Caco-2 (cell line): ENCODE measurements around the gene HBG1. TPM values are rescaled to one million over a fixed set of nuclear protein-coding genes. Genes with fewer than 3 reads are reported as not detected.

Experiments used
- BruUV-seq: library from RNA; stranded (reverse); fragments of 400-500 nt; replicated peaks from 2 replicates; lab custom pipeline; 2021; lab: Mats Ljungman, UMichigan
- CTCF ChIA-PET: fragments of 300-600 bp; sonication (Branson Sonifier 250); formaldehyde crosslinking; loops from one replicate; lab custom pipeline; 2022; ENCODE audit warnings: antibody characterized with exemption; lab: Charles Lee
- POLR2A ChIA-PET: fragments of 300-600 bp; sonication (Branson Sonifier 250); formaldehyde crosslinking; loops from one replicate; lab custom pipeline; 2022; ENCODE audit warnings: antibody characterized with exemption; lab: Charles Lee
- DNase-seq, 2 experiments: peaks; one replicate each; pipeline versions ENCODE4 v3.0.0 to v3.0.0-alpha.2; 2020 to 2022
- H3K27me3 ChIP-seq: replicated peaks from 2 replicates; pipeline ENCODE4 v1.6.0; 2011; ENCODE audit warnings: low read length; ENCODE audit not compliant: control insufficient read depth, insufficient read depth
- H3K36me3 ChIP-seq: 2 replicates; pipeline ENCODE4 v1.5.1; 2011; ENCODE audit warnings: low read length; ENCODE audit not compliant: control insufficient read depth, insufficient read depth
- H3K4me1 ChIP-seq: fragments of 250-450 bp; sonication (Bioruptor Pico); 2 replicates; pipeline ENCODE4 v1.5.1; 2020; ENCODE audit warnings: mild to moderate bottlenecking
- H3K4me3 ChIP-seq: 2 replicates; pipeline ENCODE4 v1.5.1; 2011; ENCODE audit warnings: low read depth, mild to moderate bottlenecking, control low read depth, low read length
- H3K9me3 ChIP-seq: fragments of 250-450 bp; sonication (Bioruptor Pico); 2 replicates; pipeline ENCODE4 v1.5.1; 2020; ENCODE audit warnings: mild to moderate bottlenecking, moderate library complexity
- H3K27ac Mint-ChIP-seq: one replicate; pipeline ENCODE4 v1.8.0; 2022; ENCODE audit warnings: mixed read lengths; ENCODE audit not compliant: unreplicated experiment
- H3K27me3 Mint-ChIP-seq: one replicate; pipeline ENCODE4 v1.8.0; 2022; ENCODE audit warnings: mixed read lengths; ENCODE audit not compliant: insufficient read depth, unreplicated experiment
- H3K36me3 Mint-ChIP-seq: one replicate; pipeline ENCODE4 v1.8.0; 2022; ENCODE audit warnings: mild to moderate bottlenecking, mixed read lengths; ENCODE audit not compliant: insufficient read depth, unreplicated experiment
- H3K4me1 Mint-ChIP-seq: one replicate; pipeline ENCODE4 v1.8.0; 2022; ENCODE audit warnings: low read depth, mixed read lengths; ENCODE audit not compliant: unreplicated experiment
- H3K4me3 Mint-ChIP-seq: one replicate; pipeline ENCODE4 v1.8.0; 2022; ENCODE audit warnings: mild to moderate bottlenecking, moderate library complexity, mixed read lengths; ENCODE audit not compliant: unreplicated experiment
- H3K9me3 Mint-ChIP-seq: one replicate; pipeline ENCODE4 v1.8.0; 2022; ENCODE audit warnings: mixed read lengths; ENCODE audit not compliant: unreplicated experiment
- CTCF ChIP-seq, 2 experiments: fragments of 200-600 bp in 1 of 2; IDR thresholded peaks; 1 replicate in 1 of 2; 2 replicates in 1 of 2; pipeline versions ENCODE4 v1.5.1 to v1.8.0; 2011 to 2022; ENCODE audit warnings: antibody characterized with exemption in 1 of 2, control low read depth in 1 of 2, inconsistent platforms in 1 of 2, low read depth in 1 of 2, low read length in 1 of 2, mild to moderate bottlenecking in 1 of 2, moderate library complexity in 1 of 2; ENCODE audit not compliant: insufficient read depth in 1 of 2, severe bottlenecking in 1 of 2, unreplicated experiment in 1 of 2
- intact Hi-C: fragments of 100-400 bp; cut with micrococcal nuclease; formaldehyde crosslinking; loops from one replicate; pipeline ENCODE4 v1.10.0; 2022; ENCODE audit not compliant: unreplicated experiment
- total RNA-seq: library from RNA; stranded (reverse); gene quantifications from 2 replicates; pipeline ENCODE4 v1.2.3, GENCODE V29; 2022

HBG1 gene
- total RNA-seq, 1 experiment from 2014 or later = not detected

GRCh38 chr11:5232821-5233220 is 16.8 kb downstream of the HBG1 start:
- no peak for DNase-seq
- H3K9me3 ChIP-seq = no peaks in the 10 kb centered on the region
- Mint-ChIP-seq H3K36me3 (no peaks in the 10 kb centered on the region), H3K9me3 (no peaks in the 10 kb centered on the region), H3K4me1 (no peaks in the 10 kb centered on the region), H3K27me3 (peaks cover 9% of the 10 kb centered on the region), H3K4me3 (no peak overlapping the region), H3K27ac (no peak overlapping the region)
- ChIA-PET CTCF (no interaction called here), POLR2A (no interaction called here)
- H3K27me3 ChIP-seq = no peaks in the 10 kb centered on the region
- H3K4me3 ChIP-seq = no peak overlapping the region
- BruUV-seq = no TSS peak
- intact Hi-C loops = no loop called here
- H3K4me1 ChIP-seq = no peaks in the 10 kb centered on the region
- TF ChIP-seq CTCF (IDR thresholded peaks at IDR 0.05; ENCODE audit: insufficient read depth in 1 of 2, low read depth in 1 of 2, low read length in 1 of 2, severe bottlenecking in 1 of 2, unreplicated experiment in 1 of 2) = no peak
- H3K36me3 ChIP-seq = no peaks in the 10 kb centered on the region

GRCh38 chr11:5232176-5232575 is 17.5 kb downstream of the HBG1 start:
- Mint-ChIP-seq H3K4me3 (no peak overlapping the region), H3K27ac (no peak overlapping the region), H3K4me1 (no peaks in the 10 kb centered on the region), H3K9me3 (no peaks in the 10 kb centered on the region), H3K36me3 (no peaks in the 10 kb centered on the region), H3K27me3 (peaks cover 9% of the 10 kb centered on the region)
- no peaks in the 10 kb centered on the region for H3K9me3 ChIP-seq
- H3K4me1 ChIP-seq = no peaks in the 10 kb centered on the region
- no peak overlapping the region for H3K4me3 ChIP-seq
- no peaks in the 10 kb centered on the region for H3K27me3 ChIP-seq
- BruUV-seq = no TSS peak
- intact Hi-C loops = no loop called here
- DNase-seq = no peak
- no peak for TF ChIP-seq CTCF (IDR thresholded peaks at IDR 0.05; ENCODE audit: insufficient read depth in 1 of 2, low read depth in 1 of 2, low read length in 1 of 2, severe bottlenecking in 1 of 2, unreplicated experiment in 1 of 2)
- H3K36me3 ChIP-seq = no peaks in the 10 kb centered on the region
- ChIA-PET POLR2A (no interaction called here), CTCF (no interaction called here)

- Mint-ChIP-seq H3K36me3 (no peaks in the 10 kb centered on the region), H3K9me3 (no peaks in the 10 kb centered on the region), H3K4me1 (no peaks in the 10 kb centered on the region), H3K27ac (no peak overlapping the region), H3K4me3 (no peak overlapping the region), H3K27me3 (peaks cover 9% of the 10 kb centered on the region)
- H3K9me3 ChIP-seq = no peaks in the 10 kb centered on the region
- ChIA-PET POLR2A (no interaction called here), CTCF (no interaction called here)
- no peak for DNase-seq
- H3K27me3 ChIP-seq = no peaks in the 10 kb centered on the region
- no peaks in the 10 kb centered on the region for H3K36me3 ChIP-seq
- H3K4me3 ChIP-seq = no peak overlapping the region
- no peak for TF ChIP-seq CTCF (IDR thresholded peaks at IDR 0.05; ENCODE audit: insufficient read depth in 1 of 2, low read depth in 1 of 2, low read length in 1 of 2, severe bottlenecking in 1 of 2, unreplicated experiment in 1 of 2)
- intact Hi-C loops = no loop called here
- H3K4me1 ChIP-seq = no peaks in the 10 kb centered on the region
- no TSS peak for BruUV-seq
These were observed 18.5 kb downstream of the HBG1 start for GRCh38 chr11:5231111-5231510.
